Liver (tissue), 9 donors: ENCODE data around the gene ANXA7. TPM values are rescaled to one million over a fixed set of nuclear protein-coding genes. Genes with fewer than 3 reads are reported as not detected.

ENCODE experiments used
- DNase-seq: peaks from one replicate; pipeline ENCODE4 v3.0.0-alpha.2; 2017; ENCODE audit warnings: low spot score
- H3K27ac ChIP-seq, 2 donors: one replicate each; pipeline ENCODE4 v1.7.0; 2013; ENCODE audit warnings: inconsistent platforms in 2 of 2, low read length in 2 of 2, control low read depth in 1 of 2, low read depth in 1 of 2, mild to moderate bottlenecking in 1 of 2
- H3K27me3 ChIP-seq, 4 donors: one replicate each; pipeline versions ENCODE4 v1.6.1 to v1.7.0; 2013; ENCODE audit warnings: low read length in 3 of 4, inconsistent platforms in 1 of 4, mild to moderate bottlenecking in 1 of 4, moderate library complexity in 1 of 4; ENCODE audit not compliant: control insufficient read depth in 4 of 4, insufficient read depth in 4 of 4
- H3K36me3 ChIP-seq, 4 donors: one replicate each; pipeline versions ENCODE4 v1.6.1 to v1.7.0; 2013; ENCODE audit warnings: low read length in 3 of 4, mild to moderate bottlenecking in 3 of 4, low read depth in 1 of 4, moderate library complexity in 1 of 4; ENCODE audit not compliant: control insufficient read depth in 4 of 4, insufficient read depth in 3 of 4
- H3K4me1 ChIP-seq, 4 donors: one replicate each; pipeline versions ENCODE4 v1.6.1 to v1.7.0; 2013; ENCODE audit warnings: low read length in 3 of 4, mild to moderate bottlenecking in 3 of 4, moderate library complexity in 1 of 4; ENCODE audit not compliant: control insufficient read depth in 4 of 4, insufficient read depth in 4 of 4
- H3K4me3 ChIP-seq, 3 donors: one replicate each; pipeline versions ENCODE4 v1.6.1 to v1.7.0; 2013; ENCODE audit warnings: low read length in 3 of 3, control low read depth in 1 of 3, low read depth in 1 of 3, mild to moderate bottlenecking in 1 of 3
- H3K9ac ChIP-seq, 2 donors: one replicate each; pipeline ENCODE4 v1.7.0; 2013; ENCODE audit warnings: low read length in 2 of 2, mild to moderate bottlenecking in 2 of 2, moderate library complexity in 2 of 2, control low read depth in 1 of 2, low read depth in 1 of 2
- H3K9me3 ChIP-seq, 4 donors: one replicate each; pipeline versions ENCODE4 v1.6.1 to v1.7.0; 2013; ENCODE audit warnings: low read length in 3 of 4; ENCODE audit not compliant: control insufficient read depth in 4 of 4
- ATF3 ChIP-seq: IDR thresholded peaks from 2 replicates; pipeline ENCODE4 v1.6.1; 2016; ENCODE audit warnings: antibody characterized with exemption
- CTCF ChIP-seq: fragments of 150-350 bp; IDR thresholded peaks from 2 replicates; pipeline ENCODE4 v1.5.1; 2017; ENCODE audit warnings: improper control_type of control experiment, low read depth, low read length; ENCODE audit not compliant: missing input control
- EGR1 ChIP-seq, 2 donors: IDR thresholded peaks; 2 replicates each; pipeline ENCODE4 v1.6.1; 2016 to 2018; ENCODE audit warnings: antibody characterized with exemption in 2 of 2, low read depth in 2 of 2
- FOXA1 ChIP-seq: IDR thresholded peaks from 2 replicates; pipeline ENCODE4 v1.6.1; 2016; ENCODE audit warnings: antibody characterized with exemption
- FOXA2 ChIP-seq: IDR thresholded peaks from 2 replicates; pipeline ENCODE4 v1.6.1; 2016; ENCODE audit warnings: antibody characterized with exemption
- GABPA ChIP-seq, 2 donors: IDR thresholded peaks in 1 of 2; conservative IDR thresholded peaks in 1 of 2; 2 replicates each; pipeline ENCODE4 v1.6.1; 2016; ENCODE audit warnings: antibody characterized with exemption in 2 of 2, mild to moderate bottlenecking in 1 of 2, moderate library complexity in 1 of 2
- HNF4A ChIP-seq, 2 donors: conservative IDR thresholded peaks; 2 replicates each; pipeline ENCODE4 v1.6.1; 2016; ENCODE audit warnings: antibody characterized with exemption in 2 of 2, mild to moderate bottlenecking in 2 of 2
- HNF4G ChIP-seq: IDR thresholded peaks from 2 replicates; pipeline ENCODE4 v1.6.1; 2016; ENCODE audit warnings: antibody characterized with exemption
- JUND ChIP-seq, 2 donors: IDR thresholded peaks; 2 replicates each; pipeline ENCODE4 v1.6.1; 2016; ENCODE audit warnings: antibody characterized with exemption in 2 of 2
- NR2F2 ChIP-seq: IDR thresholded peaks from 2 replicates; pipeline ENCODE4 v1.6.1; 2016; ENCODE audit warnings: antibody characterized with exemption
- RAD21 ChIP-seq, 2 donors: IDR thresholded peaks; 2 replicates each; pipeline ENCODE4 v1.6.1; 2016; ENCODE audit warnings: antibody characterized with exemption in 2 of 2, mild to moderate bottlenecking in 2 of 2
- REST ChIP-seq: IDR thresholded peaks from 2 replicates; pipeline ENCODE4 v1.6.1; 2016; ENCODE audit warnings: antibody characterized with exemption, mild to moderate bottlenecking
- RXRA ChIP-seq, 2 donors: IDR thresholded peaks; 2 replicates each; pipeline ENCODE4 v1.6.1; 2017 to 2018; ENCODE audit warnings: antibody characterized with exemption in 2 of 2, mild to moderate bottlenecking in 1 of 2
- SP1 ChIP-seq: IDR thresholded peaks from 2 replicates; pipeline ENCODE4 v1.6.1; 2018; ENCODE audit warnings: antibody characterized with exemption, mild to moderate bottlenecking
- TAF1 ChIP-seq: conservative IDR thresholded peaks from 2 replicates; pipeline ENCODE4 v1.6.1; 2016; ENCODE audit warnings: antibody characterized with exemption, mild to moderate bottlenecking
- YY1 ChIP-seq: IDR thresholded peaks from 2 replicates; pipeline ENCODE4 v1.6.1; 2016; ENCODE audit warnings: antibody characterized with exemption, mild to moderate bottlenecking
- ZBTB33 ChIP-seq: IDR thresholded peaks from 2 replicates; pipeline ENCODE4 v1.6.1; 2016; ENCODE audit warnings: antibody characterized with exemption
- WGBS: extraction: QIAGEN DNeasy Blood & Tissue Kit; methylation state at CpG from one replicate; pipeline ENCODE4 v1.1.7; 2013; 5-methylcytosine and 5-hydroxymethylcytosine counted together
- polyA plus RNA-seq, 2 donors: library from polyadenylated mRNA; stranded (reverse) in 1 of 2; unstranded in 1 of 2; fragments of 200-250 nt in 1 of 2; fragments of >200 nt in 1 of 2; fragmentation: Nextera tagmentation in 1 of 2; extraction: Ambion mirVana in 1 of 2; gene quantifications; one replicate each; pipeline versions ENCODE4 v1.2.1 to v1.2.3, GENCODE V29; 2013 to 2015
- total RNA-seq, 2 donors: library from RNA; depleted of rRNA; stranded (reverse); fragments of >200 nt; gene quantifications; one replicate each; pipeline ENCODE4 v1.2.3, GENCODE V29; 2014
- donor health status: healthy.
- donor health status: healthy.
- donor health status: healthy.
- donor health status: healthy.
- donor health status: healthy.

Gene ANXA7
- total and polyA plus RNA-seq, 4 donors: 71.6 to 93.4 (median 90.0) TPM

GRCh38 chr10:73344269-73344668 lies 69.6 kb downstream of the ANXA7 start:
- Histone ChIP-seq H3K27me3 (no peaks in the 10 kb centered on the region), H3K4me1 (no peaks in the 10 kb centered on the region), H3K4me3 (no peak overlapping the region), H3K27ac (no peak overlapping the region), H3K36me3 (peaks cover 0 to 3% (median under 1%) of the 10 kb centered on the region in 4 donors), H3K9ac (no peak overlapping the region), H3K9me3 (no peaks in the 10 kb centered on the region)
- TF ChIP-seq ZBTB33: no peak
- TF ChIP-seq GABPA (IDR thresholded peaks at IDR 0.05 in 1 of 2, conservative IDR thresholded peaks at IDR 0.05 in 1 of 2): no peak
- no peak for TF ChIP-seq HNF4A (conservative IDR thresholded peaks at IDR 0.05)
- no peak for TF ChIP-seq EGR1 (IDR thresholded peaks at IDR 0.05; ENCODE audit: low read depth in 2 of 2)
- no peak for TF ChIP-seq RXRA (IDR thresholded peaks at IDR 0.05)
- no peak for TF ChIP-seq YY1
- no peak for TF ChIP-seq HNF4G
- no peak for TF ChIP-seq RAD21 (IDR thresholded peaks at IDR 0.05)
- DNase-seq: no peak
- WGBS: 97% methylated on average over 1 of the region's 1 CpG

- Histone ChIP-seq H3K4me3 (no peak overlapping the region), H3K27me3 (no peaks in the 10 kb centered on the region), H3K36me3 (peaks cover 0 to 3% (median under 1%) of the 10 kb centered on the region in 4 donors), H3K9me3 (no peaks in the 10 kb centered on the region), H3K4me1 (no peaks in the 10 kb centered on the region), H3K27ac (no peak overlapping the region), H3K9ac (no peak overlapping the region)
- TF ChIP-seq HNF4A (conservative IDR thresholded peaks at IDR 0.05) (no peak), RXRA (IDR thresholded peaks at IDR 0.05) (no peak), RAD21 (IDR thresholded peaks at IDR 0.05) (no peak), JUND (IDR thresholded peaks at IDR 0.05) (no peak), ATF3 (no peak), TAF1 (no peak), FOXA1 (no peak), REST (no peak), FOXA2 (no peak), NR2F2 (no peak), SP1 (no peak), ZBTB33 (no peak), CTCF (no peak), YY1 (no peak), EGR1 (IDR thresholded peaks at IDR 0.05; ENCODE audit: low read depth in 2 of 2) (no peak), HNF4G (no peak)
- WGBS: 95% methylated on average over 3 of the region's 3 CpGs
- DNase-seq: no peak
These were observed 73.7 kb downstream of the ANXA7 start for GRCh38 chr10:73340121-73340520.
